ENCODE measurements around the gene DHCR7. TPM values are rescaled to one million over a fixed set of nuclear protein-coding genes. Genes with fewer than 3 reads are reported as not detected.

DHCR7 gene
- total RNA-seq, 1 donor from 2014 or later = 145 TPM

DNA sequence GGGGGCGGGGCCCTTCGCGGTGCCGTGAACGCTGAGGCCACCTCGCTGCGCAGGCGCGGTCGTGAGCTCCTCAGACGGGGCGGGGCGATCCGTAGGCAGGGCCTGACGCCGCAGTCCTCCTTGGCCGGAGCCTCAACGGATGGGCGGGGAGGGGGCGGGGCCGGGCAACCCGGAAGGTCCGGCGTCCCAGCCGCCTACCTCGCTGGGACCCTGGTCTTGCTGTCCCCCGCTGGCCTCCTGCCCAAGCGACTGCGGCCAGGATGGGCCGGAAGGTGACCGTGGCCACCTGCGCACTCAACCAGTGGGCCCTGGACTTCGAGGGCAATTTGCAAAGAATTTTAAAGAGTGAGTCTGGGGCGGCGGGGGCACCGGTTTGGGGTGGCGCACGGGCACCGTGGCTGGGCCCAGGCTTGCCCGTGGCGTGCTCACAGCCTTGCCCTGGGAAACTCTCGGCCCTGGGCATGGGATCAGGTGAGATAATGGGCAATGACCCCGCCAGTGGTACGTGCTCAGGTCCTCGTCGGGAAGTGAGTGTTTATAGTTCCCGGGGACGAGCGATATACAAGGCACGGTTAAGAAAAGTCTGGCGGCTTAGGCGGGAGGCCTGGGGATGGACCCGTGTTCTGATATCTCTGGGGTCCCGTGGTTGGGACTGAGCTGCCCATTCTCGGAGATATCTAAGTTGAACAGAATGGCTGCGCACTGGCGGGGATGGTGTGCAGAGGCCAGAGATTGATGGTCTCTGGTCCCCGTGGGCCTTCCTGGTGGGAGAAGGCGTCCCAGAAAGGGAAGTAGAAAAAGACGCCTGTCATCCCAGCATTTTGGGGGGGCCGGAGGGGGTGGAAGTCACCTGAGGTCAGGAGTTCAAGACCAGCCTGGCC, 5.1 kb upstream of the DHCR7 start, which contains the start of gene NADSYN1:
Gene NADSYN1, plus strand, starts transcription at position 167 of the 881 bp plus-strand sequence. Its CDS starts 94 bp downstream, at position 261.
- Mint-ChIP-seq H3K27me3 (ENCODE audit: unreplicated experiment) (peaks cover 9% of the 10 kb centered on the region), H3K4me3 (ENCODE audit: unreplicated experiment) (peak within 1 kb of the TSS; percentile 92), H3K27ac (ENCODE audit: unreplicated experiment) (peak within 1 kb of the TSS; percentile 98), H3K9me3 (ENCODE audit: unreplicated experiment) (peaks cover 12% of the 10 kb centered on the region), H3K36me3 (ENCODE audit: unreplicated experiment) (no peaks in the 10 kb centered on the region), H3K4me1 (ENCODE audit: low read depth, unreplicated experiment) (peaks cover 35% of the 10 kb centered on the region)
- TF ChIP-seq, protein P1, sequence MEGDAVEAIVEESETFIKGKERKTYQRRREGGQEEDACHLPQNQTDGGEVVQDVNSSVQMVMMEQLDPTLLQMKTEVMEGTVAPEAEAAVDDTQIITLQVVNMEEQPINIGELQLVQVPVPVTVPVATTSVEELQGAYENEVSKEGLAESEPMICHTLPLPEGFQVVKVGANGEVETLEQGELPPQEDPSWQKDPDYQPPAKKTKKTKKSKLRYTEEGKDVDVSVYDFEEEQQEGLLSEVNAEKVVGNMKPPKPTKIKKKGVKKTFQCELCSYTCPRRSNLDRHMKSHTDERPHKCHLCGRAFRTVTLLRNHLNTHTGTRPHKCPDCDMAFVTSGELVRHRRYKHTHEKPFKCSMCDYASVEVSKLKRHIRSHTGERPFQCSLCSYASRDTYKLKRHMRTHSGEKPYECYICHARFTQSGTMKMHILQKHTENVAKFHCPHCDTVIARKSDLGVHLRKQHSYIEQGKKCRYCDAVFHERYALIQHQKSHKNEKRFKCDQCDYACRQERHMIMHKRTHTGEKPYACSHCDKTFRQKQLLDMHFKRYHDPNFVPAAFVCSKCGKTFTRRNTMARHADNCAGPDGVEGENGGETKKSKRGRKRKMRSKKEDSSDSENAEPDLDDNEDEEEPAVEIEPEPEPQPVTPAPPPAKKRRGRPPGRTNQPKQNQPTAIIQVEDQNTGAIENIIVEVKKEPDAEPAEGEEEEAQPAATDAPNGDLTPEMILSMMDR (IDR thresholded peaks at IDR 0.05; ENCODE audit: partially characterized antibody, unreplicated experiment) = no peak
- DNase-seq = peak; percentile 99

DNA sequence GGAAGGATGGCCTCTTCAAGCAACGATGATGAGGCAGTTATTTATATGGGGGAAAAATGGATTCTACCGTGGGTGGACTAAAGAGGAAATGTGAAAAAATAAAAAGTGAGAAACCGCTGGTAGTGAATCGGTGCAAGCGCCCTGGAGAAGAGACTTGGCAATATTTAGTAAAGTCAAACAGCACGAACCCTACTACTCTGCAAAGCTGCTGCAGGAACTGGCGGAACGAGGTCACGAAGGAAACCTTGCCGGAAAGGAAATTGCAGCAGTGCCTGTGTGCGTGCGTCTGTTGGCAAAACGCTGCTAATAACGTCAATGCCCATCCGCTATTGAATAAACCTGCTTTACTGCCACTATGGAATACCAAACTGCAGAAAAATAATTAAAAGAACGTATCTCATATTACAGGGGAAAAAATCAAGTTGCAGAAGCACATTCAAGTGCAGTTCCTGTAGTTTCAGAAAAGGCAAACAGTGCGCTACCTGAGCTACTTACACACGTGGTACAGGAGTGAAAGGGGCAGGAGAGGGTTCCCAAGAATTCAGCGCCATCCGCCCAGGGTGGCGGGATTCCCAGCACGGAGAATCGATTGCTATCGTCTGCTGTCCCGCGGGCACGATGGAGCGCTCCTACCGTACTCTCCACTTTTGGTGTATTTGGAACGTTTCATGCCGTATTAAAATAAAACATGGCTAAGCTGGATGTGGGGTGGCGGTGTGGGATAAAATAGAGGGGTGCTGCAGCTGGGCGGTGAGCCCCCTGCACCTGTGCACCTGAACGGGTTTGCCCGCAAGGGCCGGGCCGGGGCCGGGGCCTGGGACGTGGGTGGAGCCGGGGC, 4.2 kb upstream of the DHCR7 start:
- Mint-ChIP-seq H3K4me3 (ENCODE audit: unreplicated experiment) (peak overlapping the region; percentile 89), H3K4me1 (ENCODE audit: low read depth, unreplicated experiment) (peaks cover 35% of the 10 kb centered on the region), H3K27me3 (ENCODE audit: unreplicated experiment) (peaks cover 12% of the 10 kb centered on the region), H3K27ac (ENCODE audit: unreplicated experiment) (peak overlapping the region; percentile 98), H3K9me3 (ENCODE audit: unreplicated experiment) (peaks cover 12% of the 10 kb centered on the region), H3K36me3 (ENCODE audit: unreplicated experiment) (no peaks in the 10 kb centered on the region)
- peak; percentile 51 for DNase-seq
- TF ChIP-seq, protein P1 (IDR thresholded peaks at IDR 0.05; ENCODE audit: partially characterized antibody, unreplicated experiment) = no peak

DNA sequence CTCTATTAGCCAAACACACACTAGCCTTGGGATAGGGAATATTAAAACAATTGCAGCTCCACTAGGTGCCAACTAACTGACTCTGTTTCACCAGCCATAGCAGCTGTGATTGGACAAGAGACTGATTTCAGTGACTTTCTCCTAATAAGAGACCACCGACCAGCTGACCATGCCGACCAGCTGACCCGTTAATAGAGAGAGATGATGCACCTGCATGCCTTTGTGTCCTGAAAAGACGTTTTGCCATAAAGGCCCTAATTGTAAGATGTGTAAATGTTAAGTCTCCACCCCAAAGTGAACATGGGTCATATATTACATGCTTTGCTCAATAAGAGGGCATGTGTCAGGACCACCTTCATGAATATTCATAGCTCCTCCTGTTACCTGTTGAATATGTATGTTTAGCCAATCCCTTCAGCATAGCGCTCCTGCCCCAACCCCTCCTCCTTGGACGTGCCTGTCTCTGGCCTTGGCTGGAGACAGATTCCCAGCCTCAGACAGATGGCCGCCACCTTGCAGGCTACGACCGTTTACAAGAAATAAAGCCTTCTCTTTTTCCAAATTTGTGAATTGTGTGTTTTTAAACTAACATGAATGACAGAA, 3.5 kb upstream of the DHCR7 start:
- peaks cover 13% of the 10 kb centered on the region for H3K27me3 Mint-ChIP-seq (ENCODE audit: unreplicated experiment)
- H3K27ac Mint-ChIP-seq (ENCODE audit: unreplicated experiment) = peak overlapping the region; percentile 98
- no peaks in the 10 kb centered on the region for H3K36me3 Mint-ChIP-seq (ENCODE audit: unreplicated experiment)
- peak; percentile 77 for DNase-seq
- H3K4me1 Mint-ChIP-seq (ENCODE audit: low read depth, unreplicated experiment) = peaks cover 35% of the 10 kb centered on the region
- TF ChIP-seq, protein P1 (IDR thresholded peaks at IDR 0.05; ENCODE audit: partially characterized antibody, unreplicated experiment) = no peak
- H3K9me3 Mint-ChIP-seq (ENCODE audit: unreplicated experiment) = peaks cover 12% of the 10 kb centered on the region
- peak overlapping the region; percentile 89 for H3K4me3 Mint-ChIP-seq (ENCODE audit: unreplicated experiment)

DNA sequence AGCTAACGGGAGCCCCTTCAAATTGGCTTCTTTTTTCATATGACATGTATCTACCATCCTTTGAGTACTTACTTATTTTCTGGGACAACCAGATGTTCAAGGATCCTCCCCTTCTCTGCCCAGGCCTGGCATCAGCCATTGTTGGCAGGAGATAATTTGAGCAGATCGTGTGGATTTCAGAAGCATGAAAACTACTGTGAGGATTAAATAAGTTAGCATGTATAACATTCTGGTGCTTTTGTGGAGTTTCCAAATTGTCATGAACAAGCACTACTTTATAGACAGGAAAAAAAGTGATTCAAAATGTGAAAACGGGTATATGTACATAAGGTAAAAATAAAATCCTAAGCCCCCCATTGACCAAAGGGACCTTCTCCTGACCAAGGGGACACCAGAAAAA, 2.7 kb upstream of the DHCR7 start:
- peaks cover 6% of the 10 kb centered on the region for H3K36me3 Mint-ChIP-seq (ENCODE audit: unreplicated experiment)
- H3K9me3 Mint-ChIP-seq (ENCODE audit: unreplicated experiment) = peaks cover 14% of the 10 kb centered on the region
- H3K4me3 Mint-ChIP-seq (ENCODE audit: unreplicated experiment) = peak overlapping the region; percentile 53
- peaks cover 35% of the 10 kb centered on the region for H3K4me1 Mint-ChIP-seq (ENCODE audit: low read depth, unreplicated experiment)
- DNase-seq = no peak
- peak overlapping the region; percentile 53 for H3K27ac Mint-ChIP-seq (ENCODE audit: unreplicated experiment)
- H3K27me3 Mint-ChIP-seq (ENCODE audit: unreplicated experiment) = peaks cover 13% of the 10 kb centered on the region
- TF ChIP-seq, protein P1 (IDR thresholded peaks at IDR 0.05; ENCODE audit: partially characterized antibody, unreplicated experiment) = no peak

All from glutamatergic neuron (in vitro differentiated cells).